NB4 (cell line): ENCODE data around the gene LMO7.

Experiments used
- POLR2A ChIP-seq: IDR thresholded peaks from 2 replicates; pipeline ENCODE4 v1.6.1; 2011; ENCODE audit warnings: mild to moderate bottlenecking; ENCODE audit not compliant: insufficient read length; ENCODE audit errors: extremely low read depth
- TF ChIP-seq, protein P1 (sequence below): IDR thresholded peaks from one replicate; pipeline ENCODE4 v1.5.1; 2012; ENCODE audit warnings: low read depth, low read length

DNA sequence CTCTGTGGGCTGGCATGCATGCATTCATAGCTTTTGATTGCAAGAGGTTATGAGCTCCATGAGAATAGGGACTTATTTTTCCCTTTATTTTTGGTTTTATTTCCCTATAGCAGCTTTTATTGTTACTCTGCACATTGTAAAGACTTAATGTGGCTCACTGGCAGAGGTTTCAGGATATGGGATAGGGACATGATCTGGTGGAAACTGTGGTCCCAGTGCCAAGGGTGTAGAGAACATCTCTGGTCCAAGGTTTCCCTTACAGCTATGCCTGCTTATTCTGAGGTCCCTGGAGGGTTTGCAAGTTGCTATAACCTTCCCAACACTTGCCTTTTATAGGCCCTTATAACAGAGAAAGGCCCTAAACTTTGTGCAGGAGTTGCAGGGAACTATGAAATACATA, 33.6 kb downstream of the LMO7 start:
- TF ChIP-seq POLR2A, result no peak
- TF ChIP-seq, protein P1, sequence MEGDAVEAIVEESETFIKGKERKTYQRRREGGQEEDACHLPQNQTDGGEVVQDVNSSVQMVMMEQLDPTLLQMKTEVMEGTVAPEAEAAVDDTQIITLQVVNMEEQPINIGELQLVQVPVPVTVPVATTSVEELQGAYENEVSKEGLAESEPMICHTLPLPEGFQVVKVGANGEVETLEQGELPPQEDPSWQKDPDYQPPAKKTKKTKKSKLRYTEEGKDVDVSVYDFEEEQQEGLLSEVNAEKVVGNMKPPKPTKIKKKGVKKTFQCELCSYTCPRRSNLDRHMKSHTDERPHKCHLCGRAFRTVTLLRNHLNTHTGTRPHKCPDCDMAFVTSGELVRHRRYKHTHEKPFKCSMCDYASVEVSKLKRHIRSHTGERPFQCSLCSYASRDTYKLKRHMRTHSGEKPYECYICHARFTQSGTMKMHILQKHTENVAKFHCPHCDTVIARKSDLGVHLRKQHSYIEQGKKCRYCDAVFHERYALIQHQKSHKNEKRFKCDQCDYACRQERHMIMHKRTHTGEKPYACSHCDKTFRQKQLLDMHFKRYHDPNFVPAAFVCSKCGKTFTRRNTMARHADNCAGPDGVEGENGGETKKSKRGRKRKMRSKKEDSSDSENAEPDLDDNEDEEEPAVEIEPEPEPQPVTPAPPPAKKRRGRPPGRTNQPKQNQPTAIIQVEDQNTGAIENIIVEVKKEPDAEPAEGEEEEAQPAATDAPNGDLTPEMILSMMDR, result no peak
